ENCODE results near the gene TMBIM6. TPM values are rescaled to one million over a fixed set of nuclear protein-coding genes. Genes with fewer than 3 reads are reported as not detected.
A peak's percentile ranks its signal among the peaks of the same experiment; 100 is the strongest.

TMBIM6 gene
- total RNA-seq, 8 experiments from 2014 or later = 205 to 533 (median 229) TPM

DNA sequence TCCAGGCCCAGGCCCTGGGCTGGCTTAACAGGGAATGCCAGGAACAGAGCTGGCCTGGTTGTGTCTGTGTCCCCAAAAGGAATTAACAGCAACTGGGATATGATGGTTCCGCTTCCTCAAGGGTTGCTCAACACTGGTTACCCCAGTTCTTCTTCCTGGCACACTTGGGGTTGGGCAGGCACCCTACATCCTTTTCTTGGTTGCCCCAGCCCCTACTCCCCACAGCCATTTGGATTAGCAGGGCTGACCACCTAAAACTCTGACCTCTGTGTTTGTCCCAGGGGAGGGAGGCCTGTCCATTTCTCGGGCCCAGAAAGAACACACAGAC lies 56.1 kb downstream of the TMBIM6 start:
- WGBS, 10 experiments = 82 to 100% methylated on average over 1 of the region's 2 CpGs; no CpG with 5 or more reads in 8 of the 10 experiments
- ATAC-seq (replicated peaks in 6 of 8) = peak in 1 of 8 experiments; percentile 7
- Histone ChIP-seq H3K4me1 (replicated peaks in 1 of 2) (no peaks in the 10 kb centered on the region), H3K27ac (no peak overlapping the region), H3K4me3 (no peak overlapping the region)
- in situ Hi-C loops (cut with MboI; ENCODE audit: low pct_unique_long_range_greater_than_20kb in 2 of 9, low sequenced_read_pairs in 9 of 9, unreplicated experiment in 9 of 9) = no loop called here

DNA sequence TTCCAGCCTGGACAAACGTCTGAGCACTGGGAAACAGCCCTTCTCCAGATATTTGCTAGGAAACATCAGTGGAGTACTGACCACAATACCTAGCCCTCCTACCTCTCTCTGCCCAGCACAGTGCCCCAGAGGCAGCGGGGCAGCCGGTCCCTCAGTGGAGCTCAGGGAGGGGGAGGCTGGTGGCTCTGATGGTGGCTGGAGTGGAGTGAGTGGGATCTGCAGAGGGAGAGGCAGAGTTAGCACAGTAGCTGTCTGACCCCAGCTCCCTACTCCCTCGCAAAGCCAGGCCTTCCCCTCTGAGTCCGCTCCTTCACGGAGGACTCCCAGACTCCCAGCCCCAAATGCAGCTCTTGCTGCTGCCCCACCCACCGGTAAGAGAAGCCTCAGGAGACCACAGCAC lies 56.9 kb downstream of the TMBIM6 start:
- in situ Hi-C loops (cut with MboI; ENCODE audit: low pct_unique_long_range_greater_than_20kb in 2 of 9, low sequenced_read_pairs in 9 of 9, unreplicated experiment in 9 of 9) = no loop called here
- WGBS, 10 experiments = 0 to 100% (median 67%) methylated on average over 1 to 4 of the region's 7 CpGs; no CpG with 5 or more reads in 5 of the 10 experiments
- Histone ChIP-seq H3K4me1 (replicated peaks in 1 of 2) (no peaks in the 10 kb centered on the region), H3K27ac (no peak overlapping the region), H3K4me3 (no peak overlapping the region)
- ATAC-seq (replicated peaks in 6 of 8) = no peak

DNA sequence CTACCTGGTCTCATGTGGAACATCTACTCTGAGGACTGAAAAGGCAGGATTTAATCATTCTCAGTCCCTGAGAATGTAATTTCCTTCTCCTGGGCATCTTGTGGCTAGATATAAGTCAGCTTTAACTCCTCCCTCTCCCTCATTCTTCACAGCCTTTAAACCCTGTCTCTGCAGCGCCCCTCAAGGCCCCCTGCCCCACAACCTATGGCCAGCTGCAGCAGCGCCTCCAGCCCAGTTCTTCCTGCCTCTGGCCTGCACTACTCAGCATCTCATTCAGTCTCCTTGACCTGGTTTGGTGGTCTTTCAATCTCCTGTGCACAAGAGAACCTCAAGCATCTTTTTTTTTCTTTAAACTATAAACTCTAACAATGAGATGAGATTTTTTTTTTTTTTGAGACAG lies 57.6 kb downstream of the TMBIM6 start:
- Histone ChIP-seq H3K4me1 (replicated peaks in 1 of 2) (no peaks in the 10 kb centered on the region), H3K27ac (no peak overlapping the region), H3K4me3 (no peak overlapping the region)
- no peak for ATAC-seq (replicated peaks in 6 of 8)
- 50 to 83% (median 80%) methylated on average over 1 of the region's 2 CpGs; no CpG with 5 or more reads in 6 of the 10 experiments for WGBS, 10 experiments
- in situ Hi-C loops (cut with MboI; ENCODE audit: low pct_unique_long_range_greater_than_20kb in 2 of 9, low sequenced_read_pairs in 9 of 9, unreplicated experiment in 9 of 9) = no loop called here

DNA sequence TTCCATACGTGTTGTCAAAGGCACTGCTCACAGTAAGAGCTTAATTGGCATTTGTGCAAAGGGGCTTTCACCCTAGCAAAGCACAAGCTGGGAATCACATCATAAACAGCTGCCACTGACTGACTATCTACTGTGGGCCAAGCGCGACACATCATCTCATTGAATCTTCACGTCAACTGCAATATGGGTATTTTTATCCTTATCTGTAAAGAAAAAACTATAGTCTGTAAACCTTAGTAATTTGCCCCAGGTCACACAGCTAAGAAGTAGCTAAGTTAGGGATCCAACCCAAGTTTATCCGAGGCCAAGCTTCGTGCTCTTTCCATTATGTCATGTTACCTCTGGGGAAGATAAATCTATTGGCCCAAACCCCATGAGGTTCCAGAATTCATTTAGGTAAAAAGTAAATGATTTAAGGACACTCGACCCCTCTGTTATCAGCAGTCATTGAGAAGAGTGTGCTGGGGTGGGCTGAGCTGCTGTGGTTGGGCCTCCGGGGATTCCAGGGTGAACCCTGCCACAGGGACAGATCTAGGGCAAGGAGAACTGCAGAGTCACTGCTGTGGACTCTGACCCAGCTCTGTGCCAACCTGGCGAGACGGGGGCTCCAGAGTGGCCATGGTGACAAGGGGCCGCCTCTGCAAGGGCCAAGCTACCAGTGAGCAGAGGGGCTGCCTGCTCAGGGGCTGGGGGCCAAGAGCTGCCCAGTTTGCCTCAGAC lies 59.2 kb downstream of the TMBIM6 start:
- no peak for ATAC-seq (replicated peaks in 6 of 8)
- H3K4me3 ChIP-seq = no peak overlapping the region
- in situ Hi-C loops (cut with MboI; ENCODE audit: low pct_unique_long_range_greater_than_20kb in 2 of 9, low sequenced_read_pairs in 9 of 9, unreplicated experiment in 9 of 9) = no loop called here
- no peaks in the 10 kb centered on the region for H3K4me1 ChIP-seq (replicated peaks in 1 of 2)
- H3K27ac ChIP-seq = no peak overlapping the region
- WGBS, 10 experiments = 80 to 100% (median 89%) methylated on average over 1 to 7 of the region's 11 CpGs; no CpG with 5 or more reads in 1 of the 10 experiments

DNA sequence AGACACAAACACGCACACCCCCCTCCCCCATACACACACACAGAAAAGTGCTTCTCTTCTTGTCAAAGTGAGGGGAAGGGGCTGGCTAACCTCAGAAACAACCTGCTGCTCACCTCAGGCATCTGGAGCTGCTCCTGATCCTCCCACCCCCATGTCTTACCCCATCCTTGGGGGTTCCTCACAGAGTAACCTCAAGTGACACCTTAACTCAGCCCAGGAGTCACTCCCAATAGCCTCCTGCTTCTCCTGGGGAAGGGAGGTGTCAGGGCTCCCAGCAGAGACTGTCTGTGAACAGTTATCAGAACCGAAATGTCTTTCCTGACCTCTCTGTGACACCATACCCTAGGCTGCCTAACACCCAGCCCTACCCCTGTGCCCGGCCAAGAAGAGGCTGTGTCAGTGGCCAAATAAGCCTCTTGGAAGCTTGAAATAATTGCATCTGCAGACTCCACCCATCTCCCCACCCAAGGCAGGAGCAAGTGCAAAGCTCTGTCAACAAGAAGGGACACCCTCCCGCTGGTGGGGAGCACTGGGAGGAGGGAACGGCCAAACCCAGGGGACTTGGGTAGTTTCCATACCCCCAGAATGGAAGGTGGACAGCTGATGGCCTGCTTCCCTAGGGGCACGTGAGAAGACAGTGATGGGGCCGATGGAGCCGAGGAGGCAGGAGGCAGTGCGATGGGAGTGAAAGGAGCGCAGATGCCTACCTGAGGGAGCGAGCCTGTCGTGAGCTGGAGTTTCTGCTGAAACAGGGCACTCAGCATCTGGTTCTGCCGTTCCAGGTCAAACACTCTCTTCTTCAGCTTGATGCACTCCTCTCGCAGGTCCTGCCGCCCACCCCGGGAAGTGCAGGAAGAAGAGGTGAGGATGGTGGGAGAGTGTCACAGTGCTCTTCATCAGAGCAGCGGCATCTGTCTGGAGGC lies 60.0 kb downstream of the TMBIM6 start:
- in situ Hi-C loops (cut with MboI; ENCODE audit: low pct_unique_long_range_greater_than_20kb in 2 of 9, low sequenced_read_pairs in 9 of 9, unreplicated experiment in 9 of 9) = no loop called here
- Histone ChIP-seq H3K27ac (no peak overlapping the region), H3K4me1 (replicated peaks in 1 of 2) (no peaks in the 10 kb centered on the region), H3K4me3 (no peak overlapping the region)
- 20 to 100% (median 100%) methylated on average over 1 to 6 of the region's 17 CpGs; no CpG with 5 or more reads in 2 of the 10 experiments for WGBS, 10 experiments
- ATAC-seq (replicated peaks in 6 of 8) = peak in 3 of 8 experiments; percentile 60 to 89 (median 73)

DNA sequence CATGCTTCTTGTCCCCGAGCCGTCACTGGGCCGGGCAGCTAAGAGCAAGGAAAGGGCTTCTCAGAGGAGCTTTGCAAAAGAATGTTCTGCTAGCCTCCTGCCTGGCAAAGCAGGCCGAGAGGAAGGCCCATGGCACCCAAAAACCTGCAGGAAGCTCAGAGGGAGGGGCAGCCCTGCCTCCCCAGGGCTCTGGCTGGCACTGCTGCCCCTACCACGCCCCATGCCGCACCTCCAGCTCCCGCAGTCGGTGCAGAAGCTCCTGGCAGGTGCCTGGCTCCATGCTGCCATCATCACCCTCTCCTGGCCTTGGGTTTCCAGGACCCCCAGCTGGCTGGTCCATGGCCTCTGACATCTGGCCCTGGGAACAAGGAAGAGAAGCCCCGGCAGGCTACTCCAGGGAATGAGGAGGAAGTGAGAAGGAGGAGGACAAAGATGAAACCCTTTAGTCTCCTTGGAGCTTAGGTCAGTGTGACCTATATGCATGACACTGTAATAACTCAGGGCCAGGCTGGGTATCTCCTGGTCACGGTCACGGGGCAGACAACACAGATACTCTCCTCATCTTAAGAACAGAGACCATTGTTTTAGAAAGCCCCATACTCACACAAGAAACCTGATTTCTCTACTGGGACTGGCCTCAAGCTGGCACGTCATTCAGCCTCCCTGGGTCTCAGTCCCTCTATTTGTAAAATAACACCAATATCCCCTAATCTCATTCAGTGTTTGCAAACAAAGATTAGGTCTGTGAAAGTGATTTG lies 62.5 kb downstream of the TMBIM6 start:
- ATAC-seq (replicated peaks in 6 of 8) = no peak
- 70 to 100% (median 88%) methylated on average over 1 to 7 of the region's 12 CpGs for WGBS, 10 experiments
- in situ Hi-C loops (cut with MboI; ENCODE audit: low pct_unique_long_range_greater_than_20kb in 2 of 9, low sequenced_read_pairs in 9 of 9, unreplicated experiment in 9 of 9) = no loop called here
- H3K4me3 ChIP-seq = no peak overlapping the region
- H3K4me1 ChIP-seq (replicated peaks in 1 of 2) = peaks cover 13% of the 10 kb centered on the region in 2 donors
- no peak overlapping the region for H3K27ac ChIP-seq

DNA sequence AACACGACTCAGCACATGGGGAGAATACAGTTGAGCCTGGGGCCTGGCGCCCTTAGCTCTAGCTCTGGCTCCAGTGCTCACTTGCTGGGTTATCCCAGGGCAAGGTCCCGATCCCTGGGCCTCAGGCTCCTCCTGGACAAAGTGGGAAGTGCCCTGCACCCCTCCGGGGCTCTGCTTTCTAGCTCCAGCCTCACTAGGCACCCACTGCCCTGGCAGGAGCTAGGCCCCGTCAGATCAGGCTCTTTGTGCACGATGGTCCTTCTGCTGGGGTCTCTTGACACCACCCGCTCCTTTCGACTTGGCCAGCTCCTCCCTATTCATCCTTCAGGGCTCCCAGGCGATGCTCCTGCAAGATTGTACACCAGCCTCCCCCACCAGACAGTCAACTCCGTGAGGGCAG lies 63.5 kb downstream of the TMBIM6 start:
- Histone ChIP-seq H3K4me1 (replicated peaks in 1 of 2) (peaks cover 23% of the 10 kb centered on the region in 2 donors), H3K27ac (no peak overlapping the region), H3K4me3 (no peak overlapping the region)
- no peak for ATAC-seq (replicated peaks in 6 of 8)
- 95 to 100% (median 100%) methylated on average over 1 to 7 of the region's 10 CpGs; no CpG with 5 or more reads in 6 of the 10 experiments for WGBS, 10 experiments
- in situ Hi-C loops (cut with MboI; ENCODE audit: low pct_unique_long_range_greater_than_20kb in 2 of 9, low sequenced_read_pairs in 9 of 9, unreplicated experiment in 9 of 9) = no loop called here

DNA sequence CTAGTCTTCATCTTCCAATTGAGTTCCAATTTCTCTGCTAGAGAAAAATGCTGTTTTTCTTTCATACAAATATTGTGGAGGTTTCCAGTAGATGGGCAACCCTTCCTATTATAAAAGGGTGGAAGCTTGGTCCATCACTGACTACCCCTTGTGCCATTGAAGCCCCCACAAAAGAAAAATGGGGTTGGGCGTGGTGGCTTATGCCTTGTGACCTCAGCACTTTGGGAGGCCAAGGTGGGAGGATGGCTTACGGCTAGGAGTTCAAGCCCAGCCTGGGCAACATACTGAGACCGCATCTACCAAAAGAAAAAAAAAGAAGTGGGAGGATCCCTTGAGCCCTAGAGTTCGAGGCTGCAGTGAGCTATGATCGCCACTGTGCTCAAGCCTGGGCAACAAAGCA lies 64.1 kb downstream of the TMBIM6 start:
- 90 to 100% (median 96%) methylated on average over 2 to 5 of the region's 5 CpGs; no CpG with 5 or more reads in 6 of the 10 experiments for WGBS, 10 experiments
- no peak overlapping the region for H3K27ac ChIP-seq
- H3K4me3 ChIP-seq = no peak overlapping the region
- in situ Hi-C loops (cut with MboI; ENCODE audit: low pct_unique_long_range_greater_than_20kb in 2 of 9, low sequenced_read_pairs in 9 of 9, unreplicated experiment in 9 of 9) = no loop called here
- no peak for ATAC-seq (replicated peaks in 6 of 8)
- H3K4me1 ChIP-seq (replicated peaks in 1 of 2) = peaks cover 29% of the 10 kb centered on the region in 2 donors

DNA sequence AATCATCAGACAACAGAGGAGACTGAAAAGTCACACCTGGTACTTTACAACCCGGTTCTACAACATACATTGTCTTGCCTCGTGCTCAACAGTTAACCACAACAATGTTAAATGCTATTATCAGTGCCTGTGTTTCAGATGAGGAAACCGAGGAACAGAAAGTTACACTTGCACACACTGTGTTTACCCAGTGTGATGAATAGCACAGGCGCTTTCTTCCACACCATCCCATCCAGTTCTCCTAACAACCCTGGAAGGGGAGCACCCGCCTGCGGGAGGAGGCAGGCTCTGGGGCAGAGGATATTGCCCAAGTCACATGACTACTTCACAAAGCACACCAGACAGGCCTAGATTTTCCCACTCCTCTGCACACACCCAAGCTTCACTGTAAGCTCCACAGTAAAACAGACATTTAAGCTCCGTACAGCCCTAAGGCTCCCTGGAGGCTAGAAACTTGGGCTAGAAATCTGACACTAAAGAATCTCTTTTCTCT lies 65.0 kb downstream of the TMBIM6 start:
- Histone ChIP-seq H3K27ac (no peak overlapping the region), H3K4me1 (replicated peaks in 1 of 2) (peaks cover 30% of the 10 kb centered on the region in 2 donors), H3K4me3 (no peak overlapping the region)
- peak in 2 of 8 experiments; percentile 3 to 7 for ATAC-seq (replicated peaks in 6 of 8)
- in situ Hi-C loops (cut with MboI; ENCODE audit: low pct_unique_long_range_greater_than_20kb in 2 of 9, low sequenced_read_pairs in 9 of 9, unreplicated experiment in 9 of 9) = no loop called here
- 63 to 100% (median 90%) methylated on average over 1 to 6 of the region's 7 CpGs; no CpG with 5 or more reads in 2 of the 10 experiments for WGBS, 10 experiments

DNA sequence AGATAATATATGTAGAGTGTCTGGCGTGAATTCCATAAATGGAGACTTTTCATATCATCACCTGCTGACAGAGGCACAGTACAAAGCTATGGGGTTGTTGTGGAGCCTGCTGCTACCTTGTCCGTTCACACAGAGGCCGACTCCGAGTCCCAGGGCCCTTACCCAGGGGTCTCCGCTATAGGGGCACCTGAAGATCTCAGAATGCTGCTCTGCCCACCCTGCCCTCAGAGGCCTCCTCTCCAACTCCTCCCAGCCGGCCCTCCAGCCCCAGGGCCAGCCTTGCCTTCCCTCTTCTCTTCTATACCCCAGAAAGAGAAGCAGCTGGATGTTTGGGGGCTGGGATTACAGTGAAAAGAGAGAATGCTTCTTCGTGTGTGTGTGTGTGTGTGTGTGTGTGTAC lies 65.5 kb downstream of the TMBIM6 start:
- no peak overlapping the region for H3K27ac ChIP-seq
- 89 to 93% methylated on average over 5 of the region's 7 CpGs; no CpG with 5 or more reads in 8 of the 10 experiments for WGBS, 10 experiments
- no peak for ATAC-seq (replicated peaks in 6 of 8)
- H3K4me3 ChIP-seq = no peak overlapping the region
- peaks cover 30% of the 10 kb centered on the region in 2 donors for H3K4me1 ChIP-seq (replicated peaks in 1 of 2)
- in situ Hi-C loops (cut with MboI; ENCODE audit: low pct_unique_long_range_greater_than_20kb in 2 of 9, low sequenced_read_pairs in 9 of 9, unreplicated experiment in 9 of 9) = no loop called here

DNA sequence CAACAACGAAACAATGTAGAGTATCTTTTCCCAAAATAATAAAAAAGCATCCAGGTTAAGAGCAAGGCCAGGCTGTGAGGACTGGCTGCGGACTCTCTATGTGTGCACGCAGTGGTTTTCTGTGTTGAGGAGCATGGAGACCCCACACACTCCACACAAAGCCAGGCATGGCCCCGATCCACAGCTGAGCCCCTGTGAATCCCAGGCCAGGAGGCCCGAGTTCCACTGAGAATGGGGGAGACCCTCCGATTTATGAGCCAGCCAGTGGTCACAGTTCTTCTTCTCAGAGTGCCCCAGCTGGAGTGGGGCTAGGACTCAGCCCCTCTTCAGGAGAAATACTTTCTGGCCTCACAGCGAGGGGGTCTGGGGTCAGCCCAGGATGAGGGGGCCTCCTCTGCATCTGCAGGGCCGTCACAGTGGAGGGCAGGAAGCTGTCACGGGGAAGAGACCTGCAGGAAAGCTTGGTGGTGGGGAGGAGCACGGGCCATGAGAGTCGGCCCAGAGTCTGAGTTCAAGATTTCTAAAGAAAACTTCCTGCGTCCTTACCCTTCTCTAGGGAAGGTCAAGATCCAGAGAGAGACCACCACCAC lies 66.7 kb downstream of the TMBIM6 start:
- H3K4me1 ChIP-seq (replicated peaks in 1 of 2) = peaks cover 30% of the 10 kb centered on the region in 2 donors
- WGBS, 10 experiments = 90 to 100% (median 98%) methylated on average over 1 to 7 of the region's 12 CpGs; no CpG with 5 or more reads in 2 of the 10 experiments
- in situ Hi-C loops (cut with MboI; ENCODE audit: low pct_unique_long_range_greater_than_20kb in 2 of 9, low sequenced_read_pairs in 9 of 9, unreplicated experiment in 9 of 9) = no loop called here
- no peak overlapping the region for H3K4me3 ChIP-seq
- ATAC-seq (replicated peaks in 6 of 8) = no peak
- H3K27ac ChIP-seq = peak overlapping the region; percentile 81 to 87

DNA sequence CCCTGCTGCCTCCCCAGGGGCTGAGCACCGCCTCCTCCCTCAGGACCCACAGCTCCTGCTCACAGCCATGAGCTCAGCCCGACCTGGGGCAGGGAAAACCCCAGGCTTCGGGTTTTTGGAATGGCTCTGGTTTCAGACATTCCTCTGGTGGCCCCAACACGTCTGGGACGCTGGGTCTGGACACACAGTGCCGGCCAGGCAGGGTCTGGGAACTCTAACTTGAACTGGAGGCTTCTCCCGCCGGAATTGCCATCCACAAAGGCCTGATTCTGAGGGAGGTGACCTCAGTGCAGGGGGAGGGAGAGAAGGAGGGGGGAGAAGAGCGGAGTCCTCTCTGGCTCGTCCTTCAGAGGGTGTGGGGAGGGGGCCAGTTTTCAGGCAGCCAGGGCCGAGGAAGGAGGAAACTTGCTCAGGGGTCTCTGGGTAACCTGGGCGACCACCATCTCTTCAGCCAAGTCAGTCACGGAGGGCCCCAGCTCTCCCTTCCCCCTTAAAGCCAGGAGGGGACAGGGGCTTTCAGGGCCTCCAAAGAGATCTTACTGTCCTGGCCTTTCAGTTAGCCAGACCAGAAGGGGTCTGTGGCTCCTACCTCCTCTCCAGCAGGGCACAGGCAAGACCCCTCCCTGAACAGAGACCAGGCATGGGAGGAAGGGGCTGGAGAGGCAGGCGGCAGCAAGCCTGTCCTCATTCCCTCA lies 67.5 kb downstream of the TMBIM6 start:
- Histone ChIP-seq H3K4me1 (replicated peaks in 1 of 2) (peaks cover 30% of the 10 kb centered on the region in 2 donors), H3K27ac (peak overlapping the region; percentile 81 to 87), H3K4me3 (no peak overlapping the region)
- in situ Hi-C loops (cut with MboI; ENCODE audit: low pct_unique_long_range_greater_than_20kb in 2 of 9, low sequenced_read_pairs in 9 of 9, unreplicated experiment in 9 of 9) = no loop called here
- ATAC-seq (replicated peaks in 6 of 8) = peak in 7 of 8 experiments; percentile 8 to 75 (median 73)
- WGBS, 10 experiments = 10 to 34% (median 24%) methylated on average over 2 to 6 of the region's 14 CpGs; no CpG with 5 or more reads in 7 of the 10 experiments

Measured in motor neuron (in vitro differentiated cells).